Lung (tissue), 16 donors: ENCODE results near the gene PROK1. TPM values are rescaled to one million over a fixed set of nuclear protein-coding genes. Genes with fewer than 3 reads are reported as not detected.
"Not testable (repeated sequence)": the region's sequence is repeated elsewhere in the genome, so short reads cannot be mapped to it uniquely, and the experiment has no call there.

ENCODE experiments used
- ATAC-seq: fragments of 200-7000 bp; cut with Tn5 transposase; one replicate; pipeline ENCODE4 v1.9.1; 2020; ENCODE audit warnings: moderate number of reproducible peaks; ENCODE audit not compliant: insufficient read depth, low FRiP score
- DNase-seq, 3 donors: peaks; one replicate each; pipeline ENCODE4 v3.0.0-alpha.2; 2013 to 2017
- H3K27ac ChIP-seq, 2 donors: one replicate each; pipeline ENCODE4 v1.5.1; 2013; ENCODE audit warnings: mild to moderate bottlenecking in 2 of 2, moderate library complexity in 2 of 2, control low read depth in 1 of 2, inconsistent platforms in 1 of 2, low read depth in 1 of 2, low read length in 1 of 2
- H3K27me3 ChIP-seq, 3 donors: one replicate each; pipeline ENCODE4 v1.5.1; 2013; ENCODE audit warnings: low read length in 2 of 3; ENCODE audit not compliant: control insufficient read depth in 3 of 3, insufficient read depth in 3 of 3
- H3K36me3 ChIP-seq, 4 donors: one replicate each; pipeline ENCODE4 v1.5.1; 2013; ENCODE audit warnings: low read length in 4 of 4, mild to moderate bottlenecking in 1 of 4, moderate library complexity in 1 of 4; ENCODE audit not compliant: control insufficient read depth in 4 of 4, insufficient read depth in 4 of 4
- H3K4me1 ChIP-seq, 5 donors: one replicate each; pipeline ENCODE4 v1.5.1; 2013; ENCODE audit warnings: low read length in 5 of 5, mild to moderate bottlenecking in 2 of 5, moderate library complexity in 1 of 5; ENCODE audit not compliant: control insufficient read depth in 5 of 5, insufficient read depth in 5 of 5
- H3K4me3 ChIP-seq: one replicate; pipeline ENCODE4 v1.5.1; 2013; ENCODE audit warnings: mild to moderate bottlenecking, control low read depth, moderate library complexity
- H3K9ac ChIP-seq, 2 donors: one replicate each; pipeline ENCODE4 v1.5.1; 2013; ENCODE audit warnings: low read length in 2 of 2, control low read depth in 1 of 2; ENCODE audit not compliant: insufficient read depth in 1 of 2
- H3K9me3 ChIP-seq, 4 donors: one replicate each; pipeline ENCODE4 v1.5.1; 2013; ENCODE audit warnings: low read length in 3 of 4, mild to moderate bottlenecking in 1 of 4, moderate library complexity in 1 of 4; ENCODE audit not compliant: control insufficient read depth in 4 of 4, insufficient read depth in 3 of 4
- CTCF ChIP-seq: IDR thresholded peaks from 2 replicates; pipeline ENCODE4 v1.5.1; 2012; ENCODE audit warnings: mild to moderate bottlenecking; ENCODE audit errors: control extremely low read depth, extremely low read depth
- WGBS, 2 donors: extraction: QIAGEN DNeasy Blood & Tissue Kit; methylation state at CpG; one replicate each; pipeline ENCODE4 v1.1.7; 2013; 5-methylcytosine and 5-hydroxymethylcytosine counted together
- long read RNA-seq, 5 donors: transcript quantifications; one replicate each; lab custom pipeline, GENCODE V29; 2026
- polyA plus RNA-seq, 2 donors: library from polyadenylated mRNA; stranded (reverse); fragments of 200-250 nt; gene quantifications; one replicate each; pipeline ENCODE4 v1.2.1, GENCODE V29; 2013
- total RNA-seq, 2 donors: library from RNA; depleted of rRNA in 1 of 2; stranded (reverse); fragments of >200 nt in 1 of 2; gene quantifications; one replicate each; pipeline ENCODE4 v1.2.1, GENCODE V29; 2014 to 2021
- donor health status: control.
- donor health status: control.
- donor health status: Bipolar disorder and iron deficiency.
- donor health status: healthy.
- donor health status: DM: yes; HTN: yes; CAD: no.

PROK1 gene
- total RNA-seq (not detected), polyA plus RNA-seq (under 1 TPM; 0.05 to 0.22 TPM)
- long read RNA-seq, donor 1, result 0 reads
- long read RNA-seq, donor 2, result 0 reads
- long read RNA-seq, donor 3, result 0 reads
- long read RNA-seq, donor 4, result 0 reads
- long read RNA-seq, donor 5, result 0 reads

- no peak for TF ChIP-seq CTCF
- peaks cover 0 to 24% (median 6%) of the 10 kb centered on the region in 3 donors for H3K27me3 ChIP-seq
- no peaks in the 10 kb centered on the region for H3K4me1 ChIP-seq
- H3K36me3 ChIP-seq, result no peaks in the 10 kb centered on the region
- no peaks in the 10 kb centered on the region for H3K9me3 ChIP-seq
- H3K9ac ChIP-seq, result no peak within 1 kb of the TSS
- H3K4me3 ChIP-seq, result no peak within 1 kb of the TSS
- DNase-seq (no peak), ATAC-seq (no peak)
- H3K27ac ChIP-seq, result no peak within 1 kb of the TSS
- WGBS, 2 donors, result 77 to 88% methylated on average over 8 of the region's 8 CpGs
These were observed at the start of gene PROK1 for GRCh38 chr1:110450929-110451328. Gene PROK1, plus strand, starts transcription at chr1:110451149. Its CDS starts 68 bp downstream, at chr1:110451217.

- Histone ChIP-seq H3K9ac (no peak overlapping the region), H3K36me3 (peaks cover 20 to 32% (median 29%) of the 10 kb centered on the region in 4 donors)
These were observed 47.1 kb upstream of the PROK1 start for GRCh38 chr1:110403805-110404204.

DNA sequence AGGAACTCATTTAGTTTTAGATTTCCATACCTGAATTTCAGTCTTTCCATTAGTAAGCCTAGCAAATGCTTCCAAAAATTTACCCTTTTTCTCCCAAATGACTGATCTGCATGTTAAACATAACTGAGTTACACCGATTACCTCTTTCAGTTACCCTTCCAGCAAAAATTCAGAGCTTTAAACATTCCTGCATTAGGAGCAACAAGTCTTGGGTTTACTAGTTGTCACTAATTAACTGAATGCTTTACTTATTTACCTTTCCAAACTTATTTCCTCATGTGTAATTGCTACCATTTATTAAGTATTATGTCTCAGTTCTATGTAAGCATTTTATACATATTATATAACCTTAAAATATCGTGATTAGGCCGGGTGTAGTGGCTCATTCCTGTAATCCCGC lies 46.5 kb upstream of the PROK1 start:
- 94 to 96% methylated on average over 4 of the region's 4 CpGs for WGBS, 2 donors
- no peak overlapping the region for H3K27ac ChIP-seq
- peaks cover 0 to 8% (median 0%) of the 10 kb centered on the region in 5 donors for H3K4me1 ChIP-seq
- DNase-seq (no peak), ATAC-seq (no peak)
- no peak overlapping the region for H3K4me3 ChIP-seq
- TF ChIP-seq CTCF, result no peak
- H3K9ac ChIP-seq, result no peak overlapping the region
- H3K9me3 ChIP-seq, result no peaks in the 10 kb centered on the region
- H3K27me3 ChIP-seq, result no peaks in the 10 kb centered on the region
- peaks cover 20 to 32% (median 29%) of the 10 kb centered on the region in 4 donors for H3K36me3 ChIP-seq

More at GRCh38 chr1:110403805-110404204, 47.1 kb upstream of the PROK1 start:
- no peak for TF ChIP-seq CTCF
- WGBS, 2 donors, result 97 to 99% methylated on average over 5 of the region's 5 CpGs
- ATAC-seq (no peak), DNase-seq (no peak)
- no peaks in the 10 kb centered on the region for H3K9me3 ChIP-seq
- no peak overlapping the region for H3K27ac ChIP-seq
- peaks cover 0 to 8% (median 0%) of the 10 kb centered on the region in 5 donors for H3K4me1 ChIP-seq
- H3K27me3 ChIP-seq, result no peaks in the 10 kb centered on the region
- H3K4me3 ChIP-seq, result no peak overlapping the region

DNA sequence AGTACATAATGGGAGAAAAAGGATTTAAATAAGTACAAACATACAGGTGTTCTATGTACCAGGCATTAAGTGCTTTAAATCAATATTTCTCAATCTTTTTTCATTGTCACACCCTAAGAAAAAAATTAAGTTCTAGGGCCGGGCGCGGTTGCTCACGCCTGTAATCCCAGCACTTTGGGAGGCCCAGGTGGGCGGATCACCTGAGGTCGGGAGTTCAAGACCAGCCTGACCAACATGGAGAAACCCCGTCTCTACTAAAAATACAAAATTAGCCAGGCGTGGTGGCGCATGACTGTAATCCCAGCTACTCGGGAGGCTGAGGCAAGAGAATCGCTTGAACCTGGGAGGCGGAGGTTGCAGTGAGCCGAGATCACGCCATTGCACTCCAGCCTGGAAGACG lies 44.5 kb upstream of the PROK1 start:
- H3K9ac ChIP-seq, result peak overlapping the region; percentile 4 to 98

More for the DNA sequence above, 44.5 kb upstream of the PROK1 start:
- not testable (repeated sequence) for ATAC-seq, H3K4me1 ChIP-seq, H3K4me3 ChIP-seq, H3K27me3 ChIP-seq, H3K9me3 ChIP-seq, H3K27ac ChIP-seq, DNase-seq
- H3K36me3 ChIP-seq, result peaks cover 15 to 26% (median 23%) of the 10 kb centered on the region in 4 donors
- 75 to 78% methylated on average over 14 to 15 of the region's 15 CpGs for WGBS, 2 donors
